Gastroesophageal sphincter (tissue), 4 donors: ENCODE measurements around the gene CAPS. TPM values are rescaled to one million over a fixed set of nuclear protein-coding genes. Genes with fewer than 3 reads are reported as not detected.
"Not testable (repeated sequence)": the region's sequence is repeated elsewhere in the genome, so short reads cannot be mapped to it uniquely, and the experiment has no call there.

ENCODE experiments used
- ATAC-seq: fragments of 150-250 bp; one replicate; pipeline ENCODE4 v1.9.1; 2016; ENCODE audit warnings: mild to moderate bottlenecking, moderate library complexity
- H3K27ac ChIP-seq, 4 donors: fragments of 200-600 bp; sonication (generic) in 3 of 4; 1 replicate in 3 of 4; 2 replicates in 1 of 4; pipeline ENCODE4 v1.5.1; 2016 to 2019
- H3K27me3 ChIP-seq: fragments of 200-600 bp; sonication (generic); one replicate; pipeline ENCODE4 v1.5.1; 2019
- H3K36me3 ChIP-seq, 2 donors: fragments of 200-600 bp; sonication (generic); one replicate each; pipeline ENCODE4 v1.5.1; 2019; ENCODE audit warnings: control low read depth in 1 of 2
- H3K4me1 ChIP-seq, 3 donors: fragments of 200-600 bp; sonication (generic); 1 replicate in 2 of 3; 2 replicates in 1 of 3; pipeline ENCODE4 v1.5.1; 2016 to 2019; ENCODE audit warnings: control low read depth in 2 of 3
- H3K4me3 ChIP-seq, 2 donors: fragments of 200-600 bp; sonication (generic); one replicate each; pipeline ENCODE4 v1.5.1; 2019; ENCODE audit warnings: mild to moderate bottlenecking in 1 of 2, moderate library complexity in 1 of 2
- H3K9me3 ChIP-seq, 3 donors: fragments of 200-600 bp; sonication (generic); one replicate each; pipeline ENCODE4 v1.5.1; 2017 to 2019; ENCODE audit warnings: control low read depth in 2 of 3
- EP300 ChIP-seq: sonication (generic); formaldehyde crosslinking; IDR thresholded peaks from one replicate; pipeline ENCODE4 v1.6.1; 2017; ENCODE audit warnings: antibody characterized with exemption, mild to moderate bottlenecking
- POLR2A ChIP-seq, 2 donors: fragments of 450-650 bp; IDR thresholded peaks; one replicate each; pipeline ENCODE4 v1.6.1; 2017; ENCODE audit warnings: antibody characterized with exemption in 2 of 2, mild to moderate bottlenecking in 2 of 2, moderate library complexity in 1 of 2
- POLR2AphosphoS5 ChIP-seq: sonication (generic); formaldehyde crosslinking; IDR thresholded peaks from one replicate; pipeline ENCODE4 v1.6.1; 2017; ENCODE audit warnings: antibody characterized with exemption
- WGBS, 2 donors: methylation state at CpG; one replicate each; pipeline ENCODE4 v1.1.5; 2018; ENCODE audit warnings: low coverage in 1 of 2; 5-methylcytosine and 5-hydroxymethylcytosine counted together
- total RNA-seq, 4 donors: library from RNA; depleted of rRNA; stranded (reverse); fragments of >200 nt; gene quantifications; one replicate each; pipeline ENCODE4 v1.1.0, GENCODE V29; 2016
- TF ChIP-seq, protein P1 (sequence below), 4 experiments: fragments of 200-600 bp in 2 of 4; fragments of 450-650 bp in 2 of 4; sonication (generic) in 1 of 4; IDR thresholded peaks; one replicate each; pipeline ENCODE4 v1.5.1; 2017 to 2019; ENCODE audit warnings: antibody characterized with exemption in 4 of 4, mild to moderate bottlenecking in 2 of 4, moderate library complexity in 2 of 4

The CAPS gene
- total RNA-seq, 4 donors from 2014 or later = 10.0 to 19.6 (median 15.2) TPM

GRCh38 chr19:5880196-5880595 lies 33.9 kb upstream of the CAPS start:
- TF ChIP-seq POLR2AphosphoS5 (no peak), POLR2A (IDR thresholded peaks at IDR 0.05) (no peak), EP300 (no peak)
- TF ChIP-seq, protein P1, sequence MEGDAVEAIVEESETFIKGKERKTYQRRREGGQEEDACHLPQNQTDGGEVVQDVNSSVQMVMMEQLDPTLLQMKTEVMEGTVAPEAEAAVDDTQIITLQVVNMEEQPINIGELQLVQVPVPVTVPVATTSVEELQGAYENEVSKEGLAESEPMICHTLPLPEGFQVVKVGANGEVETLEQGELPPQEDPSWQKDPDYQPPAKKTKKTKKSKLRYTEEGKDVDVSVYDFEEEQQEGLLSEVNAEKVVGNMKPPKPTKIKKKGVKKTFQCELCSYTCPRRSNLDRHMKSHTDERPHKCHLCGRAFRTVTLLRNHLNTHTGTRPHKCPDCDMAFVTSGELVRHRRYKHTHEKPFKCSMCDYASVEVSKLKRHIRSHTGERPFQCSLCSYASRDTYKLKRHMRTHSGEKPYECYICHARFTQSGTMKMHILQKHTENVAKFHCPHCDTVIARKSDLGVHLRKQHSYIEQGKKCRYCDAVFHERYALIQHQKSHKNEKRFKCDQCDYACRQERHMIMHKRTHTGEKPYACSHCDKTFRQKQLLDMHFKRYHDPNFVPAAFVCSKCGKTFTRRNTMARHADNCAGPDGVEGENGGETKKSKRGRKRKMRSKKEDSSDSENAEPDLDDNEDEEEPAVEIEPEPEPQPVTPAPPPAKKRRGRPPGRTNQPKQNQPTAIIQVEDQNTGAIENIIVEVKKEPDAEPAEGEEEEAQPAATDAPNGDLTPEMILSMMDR (IDR thresholded peaks at IDR 0.05) = no peak
- H3K27ac ChIP-seq = peak overlapping the region; percentile 64 to 88 (median 82)
- H3K9me3 ChIP-seq = no peaks in the 10 kb centered on the region
- no peak overlapping the region for H3K4me3 ChIP-seq
- H3K36me3 ChIP-seq = no peaks in the 10 kb centered on the region
- no CpG with 5 or more reads among the region's 6 CpGs for WGBS, 2 donors
- ATAC-seq = no peak
- H3K4me1 ChIP-seq = peaks cover 0 to 66% (median 12%) of the 10 kb centered on the region in 3 donors
- peaks cover 6% of the 10 kb centered on the region for H3K27me3 ChIP-seq

DNA sequence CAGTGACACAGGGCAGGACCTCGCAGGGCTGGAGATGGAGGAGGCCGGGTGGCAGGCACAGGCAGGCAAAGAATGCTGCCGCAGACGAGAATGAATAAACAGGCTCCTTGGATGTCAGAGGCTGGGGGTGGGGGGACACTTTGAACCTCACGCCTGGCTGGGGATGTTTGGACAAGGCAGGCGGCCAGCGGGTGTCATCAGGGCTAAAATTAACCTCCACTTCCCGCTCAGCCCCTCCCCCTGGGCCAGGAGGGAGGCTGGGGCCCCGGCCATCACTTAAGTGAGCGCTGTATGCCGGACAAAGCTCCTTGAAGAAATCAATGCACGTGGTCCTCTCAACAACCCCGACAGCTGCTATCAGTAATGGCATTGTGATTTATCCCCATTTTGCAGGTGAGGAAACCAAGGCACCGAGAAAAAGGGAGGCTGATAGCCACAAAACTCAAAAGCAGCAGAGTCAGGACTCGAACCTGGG lies 33.4 kb upstream of the CAPS start:
- H3K27ac ChIP-seq = peak overlapping the region; percentile 64 to 88 (median 82)
- no peaks in the 10 kb centered on the region for H3K9me3 ChIP-seq
- TF ChIP-seq, protein P1 (IDR thresholded peaks at IDR 0.05) = no peak
- no peak for TF ChIP-seq POLR2A (IDR thresholded peaks at IDR 0.05)
- TF ChIP-seq POLR2AphosphoS5 = peak; percentile 85
- no peak for TF ChIP-seq EP300
- 16 to 60% methylated on average over 1 to 7 of the region's 15 CpGs for WGBS, 2 donors
- peaks cover 6% of the 10 kb centered on the region for H3K27me3 ChIP-seq
- peak; percentile 96 for ATAC-seq
- peaks cover 0 to 66% (median 12%) of the 10 kb centered on the region in 3 donors for H3K4me1 ChIP-seq
- H3K4me3 ChIP-seq = no peak overlapping the region
- no peaks in the 10 kb centered on the region for H3K36me3 ChIP-seq

- WGBS, 2 donors = 68 to 78% methylated on average over 4 to 8 of the region's 19 CpGs
- no peak for ATAC-seq
- H3K27ac ChIP-seq = peak overlapping the region in 3 of 4 donors; percentile 78 to 88 (median 85)
- no peak overlapping the region for H3K4me3 ChIP-seq
- H3K36me3 ChIP-seq = no peaks in the 10 kb centered on the region
- peaks cover 0 to 61% (median 12%) of the 10 kb centered on the region in 3 donors for H3K4me1 ChIP-seq
- H3K9me3 ChIP-seq = no peaks in the 10 kb centered on the region
- TF ChIP-seq, protein P1 (IDR thresholded peaks at IDR 0.05) = no peak
- TF ChIP-seq EP300 = no peak
- TF ChIP-seq POLR2AphosphoS5 = no peak
- no peak for TF ChIP-seq POLR2A (IDR thresholded peaks at IDR 0.05)
- H3K27me3 ChIP-seq = peaks cover under 1% of the 10 kb centered on the region
Measured at GRCh38 chr19:5881543-5882299, 32.3 kb upstream of the CAPS start.

GRCh38 chr19:5882421-5882968 lies 31.6 kb upstream of the CAPS start:
- no peak for TF ChIP-seq POLR2AphosphoS5
- TF ChIP-seq POLR2A (IDR thresholded peaks at IDR 0.05) = no peak
- TF ChIP-seq EP300 = no peak
- TF ChIP-seq, protein P1 (IDR thresholded peaks at IDR 0.05) = no peak
- ATAC-seq = no peak
- WGBS, 2 donors = 35 to 78% methylated on average over 2 to 3 of the region's 9 CpGs
- Histone ChIP-seq H3K27ac (peak overlapping the region in 3 of 4 donors; percentile 78 to 88 (median 83)), H3K27me3 (no peaks in the 10 kb centered on the region), H3K9me3 (no peaks in the 10 kb centered on the region), H3K36me3 (no peaks in the 10 kb centered on the region), H3K4me3 (no peak overlapping the region), H3K4me1 (peaks cover 0 to 61% (median 12%) of the 10 kb centered on the region in 3 donors)

- Histone ChIP-seq H3K27ac (peak overlapping the region in 3 of 4 donors; percentile 78 to 88 (median 79)), H3K4me1 (peaks cover 0 to 61% (median 12%) of the 10 kb centered on the region in 3 donors)
- 51 to 55% methylated on average over 9 to 10 of the region's 13 CpGs for WGBS, 2 donors
- H3K36me3 ChIP-seq, H3K9me3 ChIP-seq, H3K4me3 ChIP-seq, ATAC-seq, H3K27me3 ChIP-seq: not testable (repeated sequence)
Measured at GRCh38 chr19:5883157-5883873, 30.7 kb upstream of the CAPS start.

GRCh38 chr19:5884065-5884811 lies 29.8 kb upstream of the CAPS start:
- H3K27me3 ChIP-seq, H3K36me3 ChIP-seq, H3K4me3 ChIP-seq, ATAC-seq, H3K9me3 ChIP-seq: not testable (repeated sequence)
- Histone ChIP-seq H3K4me1 (peaks cover 0 to 54% (median 12%) of the 10 kb centered on the region in 3 donors), H3K27ac (peak overlapping the region in 3 of 4 donors; percentile 78 to 88 (median 79))
- WGBS, 2 donors = 57 to 62% methylated on average over 6 to 10 of the region's 11 CpGs
